ENCODE data around the gene MTCL1.

MTCL1 gene

GRCh38 chr18:8863427-8863826 is 158.1 kb downstream of the MTCL1 start:
- Histone ChIP-seq H3K4me1 (ENCODE audit: insufficient read depth, insufficient read length) (peaks cover 5% of the 10 kb centered on the region), H3K27me3 (ENCODE audit: insufficient read depth, insufficient read length) (no peaks in the 10 kb centered on the region), H3K4me3 (ENCODE audit: insufficient read length, low read depth) (no peak overlapping the region), H3K9me3 (ENCODE audit: insufficient read depth, low read length) (no peaks in the 10 kb centered on the region), H3K36me3 (ENCODE audit: insufficient read depth, insufficient read length, low read length) (no peaks in the 10 kb centered on the region), H3K9ac (ENCODE audit: insufficient read length, low read depth) (no peak overlapping the region)
- TF ChIP-seq ZNF274 (IDR thresholded peaks at IDR 0.05; ENCODE audit: low read depth, low read length): no peak
- TF ChIP-seq YY1 (IDR thresholded peaks at IDR 0.05; ENCODE audit: insufficient read depth, insufficient read length): no peak
- no peak for TF ChIP-seq SUZ12 (IDR thresholded peaks at IDR 0.05; ENCODE audit: extremely low read depth, insufficient read depth, insufficient read length)
- no peak for DNase-seq (ENCODE audit: low read depth, low spot score)

DNA sequence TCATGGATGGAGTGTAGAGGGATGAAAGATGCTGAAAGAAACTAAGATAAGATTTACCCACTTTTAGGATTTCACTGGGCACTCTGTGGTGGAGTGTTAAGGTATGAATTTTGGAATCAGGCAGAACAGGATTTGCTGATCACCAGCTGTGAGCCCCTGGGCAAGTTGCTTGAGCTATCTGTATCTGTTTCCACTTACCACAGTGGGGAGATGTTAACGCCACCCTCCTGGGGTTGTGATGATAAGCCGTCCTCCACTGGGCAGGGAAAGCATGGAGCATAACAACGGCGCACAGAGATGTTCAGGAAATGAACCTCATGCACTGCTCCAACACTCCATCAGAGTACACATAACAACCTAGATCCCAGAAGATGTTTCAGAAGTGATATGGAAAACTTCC is 160.6 kb downstream of the MTCL1 start:
- Histone ChIP-seq H3K36me3 (ENCODE audit: insufficient read depth, insufficient read length, low read length) (no peaks in the 10 kb centered on the region), H3K9ac (ENCODE audit: insufficient read length, low read depth) (no peak overlapping the region), H3K27me3 (ENCODE audit: insufficient read depth, insufficient read length) (no peaks in the 10 kb centered on the region), H3K4me1 (ENCODE audit: insufficient read depth, insufficient read length) (peaks cover 5% of the 10 kb centered on the region), H3K4me3 (ENCODE audit: insufficient read length, low read depth) (no peak overlapping the region), H3K9me3 (ENCODE audit: insufficient read depth, low read length) (no peaks in the 10 kb centered on the region)
- TF ChIP-seq SUZ12 (IDR thresholded peaks at IDR 0.05; ENCODE audit: extremely low read depth, insufficient read depth, insufficient read length): no peak
- TF ChIP-seq ZNF274 (IDR thresholded peaks at IDR 0.05; ENCODE audit: low read depth, low read length): no peak
- TF ChIP-seq YY1 (IDR thresholded peaks at IDR 0.05; ENCODE audit: insufficient read depth, insufficient read length): no peak
- DNase-seq (ENCODE audit: low read depth, low spot score): no peak

GRCh38 chr18:8866679-8867078 is 161.3 kb downstream of the MTCL1 start:
- Histone ChIP-seq H3K4me3 (ENCODE audit: insufficient read length, low read depth) (no peak overlapping the region), H3K4me1 (ENCODE audit: insufficient read depth, insufficient read length) (peaks cover 5% of the 10 kb centered on the region), H3K27me3 (ENCODE audit: insufficient read depth, insufficient read length) (no peaks in the 10 kb centered on the region), H3K9ac (ENCODE audit: insufficient read length, low read depth) (no peak overlapping the region), H3K9me3 (ENCODE audit: insufficient read depth, low read length) (no peaks in the 10 kb centered on the region), H3K36me3 (ENCODE audit: insufficient read depth, insufficient read length, low read length) (no peaks in the 10 kb centered on the region)
- DNase-seq (ENCODE audit: low read depth, low spot score): no peak
- no peak for TF ChIP-seq YY1 (IDR thresholded peaks at IDR 0.05; ENCODE audit: insufficient read depth, insufficient read length)
- no peak for TF ChIP-seq SUZ12 (IDR thresholded peaks at IDR 0.05; ENCODE audit: extremely low read depth, insufficient read depth, insufficient read length)
- TF ChIP-seq ZNF274 (IDR thresholded peaks at IDR 0.05; ENCODE audit: low read depth, low read length): no peak

GRCh38 chr18:8868276-8868675 is 162.9 kb downstream of the MTCL1 start:
- no peak for DNase-seq (ENCODE audit: low read depth, low spot score)
- Histone ChIP-seq H3K4me3 (ENCODE audit: insufficient read length, low read depth) (no peak overlapping the region), H3K9me3 (ENCODE audit: insufficient read depth, low read length) (no peaks in the 10 kb centered on the region), H3K9ac (ENCODE audit: insufficient read length, low read depth) (no peak overlapping the region), H3K4me1 (ENCODE audit: insufficient read depth, insufficient read length) (peaks cover 5% of the 10 kb centered on the region), H3K36me3 (ENCODE audit: insufficient read depth, insufficient read length, low read length) (no peaks in the 10 kb centered on the region), H3K27me3 (ENCODE audit: insufficient read depth, insufficient read length) (no peaks in the 10 kb centered on the region)
- no peak for TF ChIP-seq SUZ12 (IDR thresholded peaks at IDR 0.05; ENCODE audit: extremely low read depth, insufficient read depth, insufficient read length)
- TF ChIP-seq ZNF274 (IDR thresholded peaks at IDR 0.05; ENCODE audit: low read depth, low read length): no peak
- no peak for TF ChIP-seq YY1 (IDR thresholded peaks at IDR 0.05; ENCODE audit: insufficient read depth, insufficient read length)

GRCh38 chr18:8868779-8869415 is 163.5 kb downstream of the MTCL1 start:
- Histone ChIP-seq H3K4me1 (ENCODE audit: insufficient read depth, insufficient read length) (peaks cover 5% of the 10 kb centered on the region), H3K36me3 (ENCODE audit: insufficient read depth, insufficient read length, low read length) (no peaks in the 10 kb centered on the region), H3K4me3 (ENCODE audit: insufficient read length, low read depth) (no peak overlapping the region), H3K27me3 (ENCODE audit: insufficient read depth, insufficient read length) (no peaks in the 10 kb centered on the region), H3K9me3 (ENCODE audit: insufficient read depth, low read length) (no peaks in the 10 kb centered on the region), H3K9ac (ENCODE audit: insufficient read length, low read depth) (no peak overlapping the region)
- no peak for DNase-seq (ENCODE audit: low read depth, low spot score)
- TF ChIP-seq ZNF274 (IDR thresholded peaks at IDR 0.05; ENCODE audit: low read depth, low read length) (no peak), YY1 (IDR thresholded peaks at IDR 0.05; ENCODE audit: insufficient read depth, insufficient read length) (no peak), SUZ12 (IDR thresholded peaks at IDR 0.05; ENCODE audit: extremely low read depth, insufficient read depth, insufficient read length) (no peak)

DNA sequence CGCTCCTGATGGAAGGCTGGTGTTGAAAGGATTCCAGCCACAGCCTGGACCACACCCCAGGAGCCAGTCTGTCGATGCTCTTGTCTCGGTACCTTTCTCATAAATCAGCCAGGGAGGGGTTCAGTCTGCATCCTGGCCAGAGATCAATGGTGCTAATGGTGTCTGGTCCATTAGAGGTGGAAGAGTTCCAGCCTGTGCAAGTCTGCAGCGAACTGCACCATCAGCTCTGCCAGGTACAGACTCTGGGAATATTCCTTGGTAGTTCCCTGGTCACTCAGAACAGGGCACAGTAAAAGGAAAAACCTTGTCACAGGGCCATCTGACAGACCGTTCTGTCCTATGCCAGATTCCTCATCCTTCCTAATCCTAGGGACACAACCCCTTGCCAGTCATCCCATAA is 164.3 kb downstream of the MTCL1 start:
- TF ChIP-seq ZNF274 (IDR thresholded peaks at IDR 0.05; ENCODE audit: low read depth, low read length) (no peak), SUZ12 (IDR thresholded peaks at IDR 0.05; ENCODE audit: extremely low read depth, insufficient read depth, insufficient read length) (no peak), YY1 (IDR thresholded peaks at IDR 0.05; ENCODE audit: insufficient read depth, insufficient read length) (no peak)

DNA sequence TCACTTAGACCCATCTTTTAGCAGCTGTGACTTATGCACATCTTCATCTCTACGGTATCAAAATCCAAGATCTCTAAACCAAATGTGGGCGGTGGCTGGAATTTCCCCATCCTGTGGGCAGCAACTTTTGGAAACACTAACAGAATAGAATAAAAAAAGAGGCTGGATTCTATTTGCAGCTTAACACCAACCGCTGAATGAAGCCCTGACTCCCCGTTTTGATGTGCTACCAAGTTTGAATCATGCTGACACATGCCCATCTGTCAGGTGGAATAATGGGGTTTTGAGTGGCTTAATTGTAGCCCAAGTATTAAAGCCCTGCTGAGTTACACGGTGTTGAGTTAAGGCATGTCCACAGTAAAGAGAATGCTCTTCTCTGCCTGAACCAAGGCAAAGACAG is 165.2 kb downstream of the MTCL1 start:
- Histone ChIP-seq H3K4me1 (ENCODE audit: insufficient read depth, insufficient read length) (peaks cover 5% of the 10 kb centered on the region), H3K36me3 (ENCODE audit: insufficient read depth, insufficient read length, low read length) (no peaks in the 10 kb centered on the region), H3K9ac (ENCODE audit: insufficient read length, low read depth) (no peak overlapping the region), H3K27me3 (ENCODE audit: insufficient read depth, insufficient read length) (no peaks in the 10 kb centered on the region), H3K4me3 (ENCODE audit: insufficient read length, low read depth) (no peak overlapping the region), H3K9me3 (ENCODE audit: insufficient read depth, low read length) (no peaks in the 10 kb centered on the region)
- TF ChIP-seq SUZ12 (IDR thresholded peaks at IDR 0.05; ENCODE audit: extremely low read depth, insufficient read depth, insufficient read length) (no peak), YY1 (IDR thresholded peaks at IDR 0.05; ENCODE audit: insufficient read depth, insufficient read length) (no peak), ZNF274 (IDR thresholded peaks at IDR 0.05; ENCODE audit: low read depth, low read length) (no peak)
- no peak for DNase-seq (ENCODE audit: low read depth, low spot score)

More for the DNA sequence above, 164.3 kb downstream of the MTCL1 start:
- no peaks in the 10 kb centered on the region for H3K9me3 ChIP-seq (ENCODE audit: insufficient read depth, low read length)
- no peak overlapping the region for H3K4me3 ChIP-seq (ENCODE audit: insufficient read length, low read depth)
- no peak overlapping the region for H3K9ac ChIP-seq (ENCODE audit: insufficient read length, low read depth)
- no peaks in the 10 kb centered on the region for H3K36me3 ChIP-seq (ENCODE audit: insufficient read depth, insufficient read length, low read length)
- DNase-seq (ENCODE audit: low read depth, low spot score): no peak
- H3K4me1 ChIP-seq (ENCODE audit: insufficient read depth, insufficient read length): peaks cover 5% of the 10 kb centered on the region
- H3K27me3 ChIP-seq (ENCODE audit: insufficient read depth, insufficient read length): no peaks in the 10 kb centered on the region

Data from NT2/D1 (cell line).